Nephron progenitor cell (in vitro differentiated cells): ENCODE measurements around the gene RNU6-9.

Experiments
- DNase-seq: peaks from one replicate; pipeline ENCODE4 v3.0.0; 2021
- H3K27ac Mint-ChIP-seq: 2 replicates; pipeline ENCODE4 v1.8.0; 2021; ENCODE audit warnings: mild to moderate bottlenecking, moderate library complexity, mixed read lengths
- H3K27me3 Mint-ChIP-seq: 2 replicates; pipeline ENCODE4 v1.8.0; 2021; ENCODE audit warnings: mild to moderate bottlenecking, low read depth, mixed read lengths; ENCODE audit not compliant: poor library complexity
- H3K36me3 Mint-ChIP-seq: 2 replicates; pipeline ENCODE4 v1.8.0; 2021; ENCODE audit warnings: low read depth, mixed read lengths
- H3K4me1 Mint-ChIP-seq: 2 replicates; pipeline ENCODE4 v1.8.0; 2021; ENCODE audit warnings: mixed read lengths
- H3K4me3 Mint-ChIP-seq: 2 replicates; pipeline ENCODE4 v1.8.0; 2021; ENCODE audit warnings: mild to moderate bottlenecking, moderate library complexity, mixed read lengths
- H3K9me3 Mint-ChIP-seq: 2 replicates; pipeline ENCODE4 v1.8.0; 2021; ENCODE audit warnings: mild to moderate bottlenecking, moderate library complexity, mixed read lengths
- CTCF ChIP-seq: fragments of 200-600 bp; sonication (generic); IDR thresholded peaks from 2 replicates; pipeline ENCODE4 v1.5.0; 2021; ENCODE audit warnings: antibody characterized with exemption

Gene RNU6-9

DNA sequence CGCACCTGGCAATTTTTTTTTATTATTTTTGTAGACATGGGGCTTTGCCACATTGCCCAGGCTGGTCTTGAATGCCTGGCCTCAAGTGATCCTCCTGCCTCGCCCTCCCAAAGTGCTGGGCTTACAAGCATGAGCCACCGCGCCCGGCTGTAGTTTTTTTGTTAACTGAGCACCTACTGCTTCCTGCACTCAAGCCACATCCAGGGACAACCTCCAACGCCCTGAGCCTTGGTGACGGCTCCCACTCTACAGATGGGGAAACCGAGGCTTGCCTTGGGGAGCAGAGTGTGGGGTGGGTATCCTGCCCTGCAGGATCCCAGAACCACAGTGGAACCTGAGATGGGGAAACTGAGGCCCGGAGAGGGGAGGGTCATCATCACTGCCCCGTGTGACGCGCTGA, 38.1 kb upstream of the RNU6-9 start:
- H3K27me3 Mint-ChIP-seq: peaks cover 22% of the 10 kb centered on the region

GRCh38 chr19:855566-856120, 37.6 kb upstream of the RNU6-9 start:
- no peaks in the 10 kb centered on the region for H3K4me1 Mint-ChIP-seq
- no peak for DNase-seq
- peaks cover 23% of the 10 kb centered on the region for H3K27me3 Mint-ChIP-seq
- H3K4me3 Mint-ChIP-seq: no peak overlapping the region
- H3K27ac Mint-ChIP-seq: no peak overlapping the region
- no peaks in the 10 kb centered on the region for H3K36me3 Mint-ChIP-seq
- no peak for TF ChIP-seq CTCF
- H3K9me3 Mint-ChIP-seq: no peaks in the 10 kb centered on the region

More for the DNA sequence above, 38.1 kb upstream of the RNU6-9 start:
- no peak overlapping the region for H3K27ac Mint-ChIP-seq
- H3K36me3 Mint-ChIP-seq: no peaks in the 10 kb centered on the region
- no peak for DNase-seq
- no peak overlapping the region for H3K4me3 Mint-ChIP-seq
- no peaks in the 10 kb centered on the region for H3K4me1 Mint-ChIP-seq
- no peak for TF ChIP-seq CTCF
- H3K9me3 Mint-ChIP-seq: no peaks in the 10 kb centered on the region

- Mint-ChIP-seq H3K36me3 (no peaks in the 10 kb centered on the region), H3K9me3 (no peaks in the 10 kb centered on the region), H3K27ac (no peak overlapping the region), H3K4me3 (no peak overlapping the region), H3K4me1 (no peaks in the 10 kb centered on the region), H3K27me3 (peaks cover 49% of the 10 kb centered on the region)
- no peak for TF ChIP-seq CTCF
- DNase-seq: no peak
Measured at GRCh38 chr19:858284-858683, 35.0 kb upstream of the RNU6-9 start.

- H3K27ac Mint-ChIP-seq: no peak within 1 kb of the TSS
Measured at GRCh38 chr19:858868-859843, 34.1 kb upstream of the RNU6-9 start, which contains the start of gene CFD. CFD (plus strand) TSS chr19:859664; CDS start chr19:859690, 26 bp downstream.

DNA sequence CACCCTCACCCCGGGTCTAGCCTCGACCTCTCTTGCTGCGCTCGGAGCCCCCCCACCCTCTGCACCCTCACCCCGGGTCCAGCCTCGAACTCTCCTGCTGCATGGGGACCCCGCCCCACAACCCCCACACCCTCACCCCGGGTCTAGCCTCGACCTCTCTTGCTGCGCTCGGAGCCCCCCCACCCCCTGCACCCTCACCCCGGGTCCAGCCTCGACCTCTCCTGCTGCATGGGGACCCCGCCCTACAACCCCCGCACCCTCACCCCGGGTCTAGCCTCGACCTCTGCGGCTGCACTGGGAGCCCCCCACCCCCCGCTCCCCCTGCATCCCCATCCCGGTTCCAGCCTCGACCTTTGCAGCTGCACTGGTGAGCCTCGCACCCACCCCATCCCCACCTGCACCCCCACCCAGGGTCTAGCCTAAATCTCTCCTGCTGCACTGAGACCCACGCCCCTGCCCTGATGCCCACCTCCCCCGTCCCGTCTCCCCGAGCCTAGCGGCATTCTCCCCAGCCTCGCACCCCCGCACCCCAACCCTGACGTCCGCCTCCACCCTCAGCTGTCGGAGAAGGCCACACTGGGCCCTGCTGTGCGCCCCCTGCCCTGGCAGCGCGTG, 32.0 kb upstream of the RNU6-9 start:
- no peak for TF ChIP-seq CTCF
- Mint-ChIP-seq H3K4me3 (no peak overlapping the region), H3K4me1 (no peaks in the 10 kb centered on the region), H3K9me3 (no peaks in the 10 kb centered on the region), H3K27me3 (peaks cover 52% of the 10 kb centered on the region), H3K36me3 (peaks cover 4% of the 10 kb centered on the region), H3K27ac (no peak overlapping the region)
- no peak for DNase-seq

More at GRCh38 chr19:858868-859843, 34.1 kb upstream of the RNU6-9 start, which contains the start of gene CFD:
- peaks cover 53% of the 10 kb centered on the region for H3K27me3 Mint-ChIP-seq
- H3K4me3 Mint-ChIP-seq: no peak within 1 kb of the TSS
- no peaks in the 10 kb centered on the region for H3K9me3 Mint-ChIP-seq
- no peak for TF ChIP-seq CTCF
- no peaks in the 10 kb centered on the region for H3K36me3 Mint-ChIP-seq
- H3K4me1 Mint-ChIP-seq: no peaks in the 10 kb centered on the region
- no peak for DNase-seq
